DMS53 treated with DMSO at 0.1 percent for 48 hours (cell line): ENCODE measurements around the gene HSPG2.

Experiments used
- DNase-seq: peaks from one replicate; lab custom pipeline; 2025; ENCODE audit not compliant: unreplicated experiment; lab: John Stamatoyannopoulos, UW

The HSPG2 gene

GRCh38 chr1:21901473-21901847 is 35.6 kb downstream of the HSPG2 start:
- no peak for DNase-seq

GRCh38 chr1:21900766-21901472 is 36.2 kb downstream of the HSPG2 start:
- DNase-seq, result no peak

- DNase-seq, result no peak
Observed at GRCh38 chr1:21899987-21900386, 37.1 kb downstream of the HSPG2 start.

GRCh38 chr1:21899267-21899810 is 37.8 kb downstream of the HSPG2 start:
- no peak for DNase-seq

- no peak for DNase-seq
Observed at GRCh38 chr1:21898326-21899200, 38.5 kb downstream of the HSPG2 start.

- no peak for DNase-seq
Observed at GRCh38 chr1:21897844-21898243, 39.3 kb downstream of the HSPG2 start.

GRCh38 chr1:21896652-21897532 is 40.2 kb downstream of the HSPG2 start:
- DNase-seq, result no peak

- no peak for DNase-seq
Observed at GRCh38 chr1:21896026-21896425, 41.1 kb downstream of the HSPG2 start.

GRCh38 chr1:21894034-21894881 is 42.9 kb downstream of the HSPG2 start:
- no peak for DNase-seq

GRCh38 chr1:21893046-21893805 is 43.9 kb downstream of the HSPG2 start:
- no peak for DNase-seq

- no peak for DNase-seq
Observed at GRCh38 chr1:21891621-21892479, 45.3 kb downstream of the HSPG2 start.

GRCh38 chr1:21891081-21891480 is 46.0 kb downstream of the HSPG2 start:
- no peak for DNase-seq

GRCh38 chr1:21888500-21888899 is 48.6 kb downstream of the HSPG2 start:
- DNase-seq, result no peak

- no peak for DNase-seq
Observed at GRCh38 chr1:21887796-21888195, 49.3 kb downstream of the HSPG2 start.

- DNase-seq, result no peak
Observed at GRCh38 chr1:21887216-21887736, 49.8 kb downstream of the HSPG2 start.

GRCh38 chr1:21886486-21887215 is 50.5 kb downstream of the HSPG2 start:
- DNase-seq, result no peak

- no peak for DNase-seq
Observed at GRCh38 chr1:21885236-21886037, 51.7 kb downstream of the HSPG2 start.
